HG03575 (cell line): ENCODE results near the gene ERG.

Experiments used
- ATAC-seq: cut with Tn5 transposase; IDR thresholded peaks from one replicate; pipeline ENCODE4 v1.9.1; 2021; ENCODE audit not compliant: unreplicated experiment, insufficient number of reproducible peaks, low FRiP score; ENCODE audit errors: extremely low read depth

Gene ERG

DNA sequence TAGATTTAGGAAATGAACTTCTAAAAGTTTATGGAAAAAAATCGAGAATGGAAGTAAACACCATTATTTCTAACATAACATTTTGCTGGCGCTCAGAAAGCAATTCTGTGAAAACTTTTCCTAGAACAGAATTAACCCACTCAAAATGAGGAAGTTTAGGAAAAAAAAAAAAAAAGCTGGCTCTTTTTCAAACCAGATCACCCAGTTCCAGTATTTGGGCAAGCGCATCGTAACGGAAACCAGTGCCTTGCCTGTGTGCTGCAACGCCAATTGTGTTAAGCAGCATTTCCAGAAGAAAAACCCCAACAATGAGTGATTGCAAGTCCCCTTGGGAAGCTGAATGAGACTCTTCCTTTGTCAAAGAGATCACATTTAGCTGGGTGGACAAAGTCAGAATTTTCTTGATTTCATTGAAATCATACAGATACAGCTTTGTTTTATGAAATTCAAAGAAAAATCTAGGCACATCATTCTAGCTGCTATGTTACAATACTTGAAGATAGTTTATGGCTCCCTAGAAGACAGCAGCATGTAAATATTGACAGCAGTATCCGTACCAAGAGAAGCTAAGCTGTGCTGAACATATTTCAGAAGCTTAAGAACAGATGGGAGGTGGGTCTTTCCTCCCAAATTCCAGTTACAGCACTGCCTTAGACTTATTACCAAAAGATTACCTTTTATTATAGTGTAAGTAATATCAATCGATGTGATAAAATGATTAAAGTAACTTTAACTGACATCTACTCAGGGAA, 113.4 kb downstream of the ERG start:
- ATAC-seq, result no peak

DNA sequence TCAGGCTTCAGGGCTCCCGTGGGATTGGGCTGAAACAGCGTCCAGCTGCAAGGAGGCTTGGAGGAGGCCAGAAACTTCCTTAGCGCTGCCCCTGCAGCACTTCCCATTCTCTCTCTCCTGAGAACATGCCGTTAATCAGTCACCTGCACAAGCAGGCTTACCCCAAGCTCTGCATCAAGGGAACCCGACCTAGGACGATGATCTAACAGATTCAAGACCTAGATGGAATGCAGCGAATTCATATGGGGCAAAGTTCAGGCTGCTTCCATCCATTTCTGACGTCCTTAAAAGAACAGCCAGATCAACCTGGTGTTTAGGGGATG, 114.1 kb downstream of the ERG start:
- ATAC-seq, result no peak

DNA sequence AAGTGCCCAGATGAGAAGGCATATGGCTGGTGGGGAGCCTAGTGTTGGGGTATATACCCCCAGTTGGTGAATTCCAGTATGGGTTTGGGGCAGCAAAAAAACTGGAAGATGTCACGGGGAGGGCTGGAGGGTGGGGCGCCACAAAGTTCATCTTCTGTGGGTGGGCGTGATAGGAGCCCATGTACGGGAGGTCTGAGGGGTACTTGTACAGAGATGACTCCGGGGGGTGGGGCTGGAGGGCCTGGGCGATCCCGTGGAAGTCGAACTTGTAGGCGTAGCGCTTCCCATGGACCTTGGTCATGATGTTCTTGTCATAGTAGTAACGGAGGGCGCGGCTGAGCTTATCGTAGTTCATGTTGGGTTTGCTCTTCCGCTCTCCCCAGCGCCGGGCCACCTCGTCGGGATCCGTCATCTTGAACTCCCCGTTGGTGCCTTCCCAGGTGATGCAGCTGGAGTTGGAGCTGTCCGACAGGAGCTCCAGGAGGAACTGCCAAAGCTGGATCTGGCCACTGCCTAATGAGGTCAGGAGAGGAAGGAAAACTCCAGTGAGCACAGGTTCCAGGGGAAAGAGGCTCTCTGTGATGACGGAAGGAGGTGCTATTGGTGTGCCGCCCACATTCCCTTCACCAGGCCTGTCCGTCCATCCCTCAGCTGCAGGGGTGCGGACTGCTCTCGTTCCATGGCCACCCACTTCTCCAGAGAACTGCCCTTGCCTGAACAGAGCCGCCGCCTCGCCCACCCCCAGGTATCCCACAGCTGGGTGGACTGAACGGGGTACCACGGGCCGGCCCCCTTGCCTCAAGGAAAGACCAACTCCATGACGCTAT, 114.7 kb downstream of the ERG start:
- no peak for ATAC-seq

DNA sequence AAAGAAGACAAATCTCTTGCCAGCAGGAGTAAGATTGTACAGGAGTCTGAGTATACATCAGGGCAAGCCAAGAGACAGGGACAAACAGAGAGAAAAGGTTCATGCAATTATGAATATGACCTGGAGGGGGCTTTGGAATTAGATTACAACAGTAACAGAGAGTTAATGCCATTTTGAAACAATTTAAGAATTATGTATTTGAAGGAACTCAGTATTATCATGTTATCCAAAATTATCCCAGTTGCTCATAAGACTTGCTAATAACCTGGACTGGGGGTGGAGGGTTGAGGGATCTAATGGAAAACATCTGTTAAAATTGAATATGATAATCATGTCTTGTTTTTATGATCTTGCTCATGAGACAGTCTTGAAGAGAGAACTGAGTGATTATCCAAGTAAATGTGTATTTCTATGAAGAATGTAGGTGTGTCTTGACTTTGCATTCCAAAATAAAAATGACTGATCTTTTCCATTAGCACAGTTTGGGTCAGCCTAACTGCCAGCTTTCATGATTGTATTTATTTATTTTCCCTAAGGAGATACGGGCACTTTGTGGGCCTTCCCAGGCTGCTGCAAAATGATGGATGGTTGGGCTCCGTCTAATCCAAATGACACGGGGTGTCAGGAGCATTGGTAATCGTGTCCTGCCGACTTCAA, 117.7 kb downstream of the ERG start:
- no peak for ATAC-seq

DNA sequence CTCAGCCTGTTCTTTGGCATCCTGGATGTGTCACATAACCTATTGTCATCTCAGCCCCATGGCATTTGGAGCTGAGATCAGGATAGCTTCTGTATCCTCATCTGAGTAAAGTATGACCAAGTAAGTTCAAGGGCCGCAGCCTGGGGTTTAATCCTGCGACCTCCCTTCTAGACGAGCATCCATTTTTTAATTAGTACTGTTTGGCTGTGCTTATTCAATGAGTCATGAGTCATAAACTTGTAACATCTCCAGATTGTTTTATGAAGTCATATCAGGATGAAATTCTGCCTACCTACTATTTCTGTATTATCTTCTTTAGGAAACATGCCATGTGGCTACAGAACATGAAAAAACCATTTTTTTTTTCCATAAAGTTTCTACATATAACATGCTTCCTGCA, 119.1 kb downstream of the ERG start:
- ATAC-seq, result no peak

DNA sequence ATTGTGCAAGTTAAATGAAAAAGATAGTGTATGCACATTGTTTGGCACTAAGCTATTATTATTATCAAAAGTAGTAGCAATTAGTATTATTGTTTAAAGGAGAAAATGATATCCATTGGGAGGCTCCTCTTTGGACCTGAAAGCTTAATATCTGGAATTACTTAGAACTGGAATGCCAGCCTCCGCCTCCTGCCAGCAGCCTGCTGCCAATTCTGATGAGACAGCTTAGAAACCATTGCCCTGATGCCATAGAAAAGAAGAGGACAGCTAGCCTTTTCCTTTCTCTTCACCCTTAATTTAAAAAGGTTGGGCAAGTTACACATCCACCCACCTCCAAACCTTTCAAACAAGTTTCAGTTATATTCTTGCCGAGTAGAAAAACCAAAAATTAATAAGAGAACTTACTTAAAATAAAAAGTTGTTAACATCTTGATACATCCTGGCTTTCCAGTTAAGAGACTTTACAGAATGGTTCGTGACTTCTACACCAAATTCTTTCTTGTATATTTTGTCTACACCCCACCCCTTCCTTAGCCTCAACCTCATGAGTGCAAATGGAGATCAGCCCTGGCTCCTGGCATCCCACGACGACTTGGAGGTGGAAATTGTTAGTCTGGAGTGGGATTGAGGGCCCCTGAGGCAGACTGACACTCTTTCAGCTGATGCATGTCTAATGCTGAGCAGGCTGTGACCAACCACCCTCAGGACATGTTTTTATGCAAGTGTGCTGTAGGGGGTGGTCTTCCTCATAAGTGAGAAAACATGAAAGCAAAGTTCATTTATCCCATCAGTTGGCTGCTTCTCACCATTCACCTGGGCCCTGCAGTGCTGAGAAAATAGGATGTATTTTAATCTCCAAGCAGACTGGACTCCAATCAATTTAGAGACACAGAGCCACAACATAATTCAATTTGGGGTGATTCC, 120.8 kb downstream of the ERG start:
- no peak for ATAC-seq

DNA sequence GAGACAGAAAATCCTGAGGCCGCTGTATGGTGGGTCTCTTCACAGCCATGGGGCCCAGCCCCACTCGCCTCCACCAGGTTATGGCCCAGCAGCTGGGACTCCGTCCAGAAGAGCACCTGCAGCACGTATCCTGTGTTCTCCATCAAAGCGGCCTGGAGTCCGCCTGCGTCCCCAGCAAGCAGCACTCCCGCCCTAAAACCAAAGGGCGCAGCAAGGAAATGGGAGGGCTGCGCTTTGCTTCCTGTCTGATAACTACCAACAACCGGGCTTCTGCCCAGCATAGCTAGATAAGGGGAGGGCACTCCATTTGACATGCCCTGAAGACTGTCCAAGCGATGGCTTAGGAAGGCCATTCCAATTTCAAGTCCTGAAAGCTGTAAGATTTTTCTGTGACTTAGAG, 121.6 kb downstream of the ERG start:
- ATAC-seq, result no peak

DNA sequence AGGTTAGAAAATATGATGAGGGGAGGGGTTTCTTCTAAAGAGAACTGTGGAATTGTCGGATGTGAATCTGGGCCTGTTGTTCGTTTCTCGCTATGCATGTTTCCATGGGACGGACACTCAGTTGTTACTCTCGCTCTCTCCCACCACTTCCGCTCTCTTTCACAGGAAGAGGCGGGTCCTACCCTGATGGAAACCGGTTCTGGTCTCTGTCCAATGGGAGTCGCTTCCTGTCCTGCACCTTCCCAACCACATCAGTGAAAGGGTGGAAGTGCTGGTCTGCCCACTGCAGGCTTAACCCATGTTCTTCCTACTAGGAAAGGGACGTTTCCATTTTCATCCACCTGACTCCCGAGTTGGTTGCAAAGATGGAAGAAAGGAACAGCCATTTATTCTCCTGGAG, 122.0 kb downstream of the ERG start:
- no peak for ATAC-seq

DNA sequence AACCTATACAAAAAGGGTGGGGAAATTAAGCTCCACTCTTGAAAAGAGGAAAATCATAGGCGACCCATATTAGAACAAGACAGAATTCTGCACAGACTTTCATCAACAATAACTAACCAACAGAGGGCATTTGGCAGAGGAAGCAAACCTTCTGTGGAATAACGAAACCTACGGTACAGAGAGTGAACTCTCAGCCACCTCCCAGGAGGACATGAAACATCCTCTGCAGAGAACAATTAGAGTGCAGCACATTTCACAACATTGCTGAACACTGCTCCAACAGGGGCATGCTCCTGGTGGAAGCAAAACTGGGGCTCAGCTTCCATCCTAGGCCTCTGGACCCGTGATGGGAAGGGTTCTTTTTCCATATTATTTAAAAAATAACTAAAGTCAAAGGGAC, 130.6 kb downstream of the ERG start:
- no peak for ATAC-seq

DNA sequence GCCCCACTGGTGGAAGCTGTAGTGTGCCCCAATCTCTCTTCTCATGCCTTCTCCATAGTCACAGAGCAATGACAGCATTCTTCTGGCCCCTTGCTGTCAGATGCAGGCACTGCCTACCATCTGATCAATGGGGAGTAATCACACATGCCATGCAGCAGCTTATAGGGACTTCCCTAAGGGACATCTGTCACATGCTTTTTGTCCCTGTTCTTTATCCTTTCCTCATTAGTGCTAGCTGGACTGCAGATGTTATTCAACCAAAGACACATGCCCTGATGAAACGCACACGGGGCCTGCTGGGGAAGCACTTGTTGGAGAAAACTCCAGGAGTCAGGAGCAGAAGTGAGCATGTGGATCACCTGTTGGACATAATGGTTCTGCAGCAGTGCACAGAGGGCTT, 132.8 kb downstream of the ERG start:
- no peak for ATAC-seq

DNA sequence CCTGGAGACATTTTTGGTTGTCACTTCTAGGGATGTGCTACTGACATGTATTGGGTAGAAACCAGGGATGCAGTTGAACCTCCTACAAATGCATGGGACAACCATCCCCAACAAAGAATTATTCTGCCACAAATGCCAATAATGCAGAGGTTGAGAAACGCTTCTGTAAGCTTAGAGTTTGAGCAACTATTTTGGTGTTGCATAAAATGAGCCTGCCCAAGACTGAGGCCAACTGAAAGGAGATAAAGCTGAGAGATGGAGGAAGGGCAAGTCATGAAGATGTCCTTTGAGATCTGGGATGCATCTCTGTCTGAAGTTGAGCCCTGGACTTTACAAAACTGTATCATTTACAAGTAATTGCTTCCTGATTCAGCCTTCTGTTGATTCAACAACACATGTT, 134.6 kb downstream of the ERG start:
- ATAC-seq, result no peak

DNA sequence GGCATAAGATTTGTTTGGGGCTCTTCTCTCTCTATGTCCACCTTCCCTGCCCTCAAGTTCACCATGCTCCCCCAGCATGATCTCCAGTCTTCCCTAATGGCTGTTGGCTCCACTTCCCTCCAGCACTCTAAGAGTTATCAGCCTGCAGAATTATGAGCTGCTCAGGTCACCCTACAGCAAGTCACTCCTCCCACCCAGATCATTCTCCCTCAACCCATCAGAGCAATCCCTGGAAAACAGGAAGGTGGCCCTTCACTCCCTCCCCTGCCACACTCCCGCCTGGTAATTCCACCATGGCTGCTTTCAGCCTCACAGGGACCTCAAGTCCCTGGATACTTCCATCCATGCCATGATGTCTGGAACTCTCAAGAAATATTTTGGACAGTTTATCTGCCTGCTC, 137.0 kb downstream of the ERG start:
- no peak for ATAC-seq

DNA sequence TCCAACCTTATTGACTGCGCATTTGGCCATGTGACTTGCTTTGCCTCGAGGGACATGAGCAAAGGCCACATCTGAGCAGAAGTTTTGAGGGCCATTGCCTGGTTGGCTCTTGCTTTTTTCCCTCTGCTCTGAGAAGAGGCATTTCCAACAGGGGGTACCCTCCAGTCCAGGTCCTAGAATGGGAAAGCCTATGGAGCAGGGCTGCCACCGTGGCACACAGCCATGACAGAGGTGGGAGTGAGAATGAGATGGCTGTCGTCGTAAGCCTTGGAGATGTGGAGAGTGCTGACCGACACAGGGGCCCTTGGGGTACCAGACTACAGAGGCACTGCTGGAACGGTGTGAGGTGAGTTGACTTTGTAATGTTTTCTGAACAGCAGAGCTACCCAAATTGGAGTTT, 138.4 kb downstream of the ERG start:
- no peak for ATAC-seq

DNA sequence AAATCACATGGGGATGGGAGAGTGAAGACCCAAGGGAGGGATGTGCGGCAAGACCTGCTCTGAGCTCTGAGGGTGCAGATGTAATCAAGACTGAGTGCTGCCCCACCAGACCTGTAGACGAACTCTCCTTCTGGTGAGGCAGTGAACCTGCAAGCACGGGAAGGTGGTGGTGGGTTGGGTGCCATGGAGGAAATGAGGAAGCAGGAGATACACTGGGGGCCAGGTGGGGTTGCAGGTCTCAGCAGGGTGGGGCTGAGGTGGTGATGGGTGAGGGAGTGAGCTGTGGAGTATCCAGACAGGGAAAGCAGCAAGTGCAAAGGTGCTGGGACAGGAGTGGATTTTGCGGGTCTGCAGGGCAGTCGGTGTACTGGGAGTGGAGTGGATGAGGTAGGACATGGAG, 139.2 kb downstream of the ERG start:
- ATAC-seq, result no peak

DNA sequence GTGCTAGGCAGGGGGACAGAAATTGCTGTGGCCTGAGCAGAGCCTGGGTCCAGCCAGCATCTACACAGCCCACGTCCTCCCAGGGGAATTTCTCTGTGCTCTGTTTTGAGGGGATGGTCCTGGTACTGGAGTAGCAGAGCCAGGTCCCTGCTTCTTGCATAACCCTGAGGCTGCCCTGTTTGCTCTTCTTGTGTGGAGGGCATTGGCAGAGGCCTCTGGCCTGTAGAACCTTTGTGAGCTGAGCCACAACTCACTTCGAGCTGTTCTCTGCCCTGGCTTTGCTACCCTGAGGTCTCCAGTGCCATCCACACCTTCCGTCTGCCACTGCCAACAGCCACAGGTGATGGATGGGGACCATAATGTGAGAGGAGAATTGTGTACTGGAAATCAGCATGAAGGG, 139.6 kb downstream of the ERG start:
- ATAC-seq, result no peak

DNA sequence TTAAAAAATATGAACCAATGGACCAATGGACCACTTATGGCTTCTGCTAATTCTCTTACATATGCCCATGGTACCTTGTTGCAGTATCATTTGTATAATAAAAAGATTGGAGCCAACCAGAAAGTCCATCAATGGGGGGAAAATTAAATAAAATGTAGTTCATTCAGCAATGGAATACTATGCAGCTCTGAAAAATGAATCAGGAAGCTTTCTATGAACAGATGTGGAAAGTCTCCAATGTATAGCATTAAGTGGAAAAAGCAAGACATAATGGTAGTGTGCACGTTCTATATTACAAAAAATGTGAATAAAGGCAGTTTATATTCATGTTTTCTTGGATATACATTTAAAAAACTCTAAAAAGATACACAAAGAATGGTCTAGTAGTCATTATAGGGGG, 140.2 kb downstream of the ERG start:
- ATAC-seq, result no peak

DNA sequence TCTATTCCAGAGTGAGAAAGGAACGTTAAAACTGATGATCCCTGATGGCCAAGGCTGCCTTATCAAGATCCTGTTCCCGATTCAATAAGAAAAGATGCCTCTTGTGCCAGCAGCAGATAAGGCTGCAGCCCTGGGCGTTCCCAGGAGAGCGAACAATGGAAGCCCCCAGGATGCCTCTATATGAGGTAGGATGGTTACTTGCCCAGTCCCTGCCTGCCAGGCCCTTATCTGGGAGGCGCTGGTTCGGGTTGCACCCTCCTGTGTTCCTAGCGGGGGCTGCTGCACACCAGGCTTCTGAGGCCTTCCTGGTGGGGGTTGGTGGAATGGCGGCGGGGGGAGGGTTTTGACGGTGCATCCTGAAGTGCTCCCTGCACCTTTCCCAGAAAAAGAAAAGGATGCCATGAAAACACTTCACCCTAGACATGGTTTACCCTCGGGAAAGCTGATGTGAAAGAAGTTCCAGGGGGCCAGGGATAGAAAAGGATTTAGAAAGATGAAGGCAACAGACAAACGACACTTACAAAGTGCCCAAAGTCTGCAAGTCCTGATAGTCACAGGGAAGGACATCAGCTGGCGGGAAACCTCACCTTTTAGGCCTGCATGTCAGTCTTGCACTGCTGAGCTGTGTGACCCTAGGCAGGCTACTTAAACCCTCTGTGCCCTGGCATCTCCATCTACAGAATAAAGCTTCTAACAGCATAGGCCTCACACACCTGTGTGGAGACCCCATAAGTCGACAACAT, 141.2 kb downstream of the ERG start:
- ATAC-seq, result no peak

DNA sequence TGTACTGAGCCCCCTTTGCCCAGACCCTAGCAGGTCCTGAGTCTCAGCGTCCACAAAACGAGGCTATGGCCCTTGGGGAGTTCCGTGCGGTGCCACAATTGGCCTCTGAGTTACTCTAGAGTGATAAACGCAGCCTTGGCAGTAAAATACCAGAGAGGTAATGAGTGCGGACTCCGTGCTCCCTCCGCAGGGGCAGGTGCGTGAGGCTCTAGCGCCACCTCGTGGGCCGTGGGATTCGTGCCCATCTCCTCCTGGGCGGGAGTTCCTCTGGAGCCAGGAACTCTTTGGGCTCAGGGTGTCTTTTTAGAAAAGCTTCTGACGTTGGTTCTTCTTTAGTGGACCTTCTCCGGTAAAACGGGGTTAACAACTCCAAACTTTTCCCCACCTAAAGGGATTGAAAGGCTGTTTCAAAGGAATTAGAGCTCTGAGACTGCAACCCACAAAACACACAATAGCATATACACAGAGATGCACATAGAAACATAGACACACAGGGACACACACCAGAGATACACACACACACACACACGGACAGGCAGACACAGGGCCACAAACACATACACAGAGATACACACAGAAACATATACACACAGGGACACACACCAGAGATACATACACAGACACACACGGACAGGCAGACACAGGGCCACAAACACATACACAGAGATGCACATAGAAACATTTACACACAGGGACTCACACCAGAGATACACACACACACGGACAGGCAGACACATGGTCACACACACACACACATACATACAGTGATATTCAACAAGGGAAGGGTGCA, 142.1 kb downstream of the ERG start:
- no peak for ATAC-seq
